ENCODE results near the gene CYP4F22. TPM values are rescaled to one million over a fixed set of nuclear protein-coding genes. Genes with fewer than 3 reads are reported as not detected.

The CYP4F22 gene
- total RNA-seq, 1 experiment from 2014 or later: 78.3 TPM

- ChIA-PET CTCF (no interaction called here), POLR2A (ENCODE audit: low non-redundant PET) (no interaction called here)
- H3K36me3 ChIP-seq (ENCODE audit: insufficient read depth, low read length, poor library complexity, severe bottlenecking): peaks cover 45% of the 10 kb centered on the region
Measured at GRCh38 chr19:15550929-15551292, 42.6 kb downstream of the CYP4F22 start.

GRCh38 chr19:15551293-15552004, 43.1 kb downstream of the CYP4F22 start:
- ChIA-PET CTCF (no interaction called here), POLR2A (ENCODE audit: low non-redundant PET) (no interaction called here)
- no peak for TF ChIP-seq EZH2 (IDR thresholded peaks at IDR 0.05; ENCODE audit: borderline replicate concordance, low read depth, low read length, poor library complexity, severe bottlenecking)
- TF ChIP-seq, protein P1, sequence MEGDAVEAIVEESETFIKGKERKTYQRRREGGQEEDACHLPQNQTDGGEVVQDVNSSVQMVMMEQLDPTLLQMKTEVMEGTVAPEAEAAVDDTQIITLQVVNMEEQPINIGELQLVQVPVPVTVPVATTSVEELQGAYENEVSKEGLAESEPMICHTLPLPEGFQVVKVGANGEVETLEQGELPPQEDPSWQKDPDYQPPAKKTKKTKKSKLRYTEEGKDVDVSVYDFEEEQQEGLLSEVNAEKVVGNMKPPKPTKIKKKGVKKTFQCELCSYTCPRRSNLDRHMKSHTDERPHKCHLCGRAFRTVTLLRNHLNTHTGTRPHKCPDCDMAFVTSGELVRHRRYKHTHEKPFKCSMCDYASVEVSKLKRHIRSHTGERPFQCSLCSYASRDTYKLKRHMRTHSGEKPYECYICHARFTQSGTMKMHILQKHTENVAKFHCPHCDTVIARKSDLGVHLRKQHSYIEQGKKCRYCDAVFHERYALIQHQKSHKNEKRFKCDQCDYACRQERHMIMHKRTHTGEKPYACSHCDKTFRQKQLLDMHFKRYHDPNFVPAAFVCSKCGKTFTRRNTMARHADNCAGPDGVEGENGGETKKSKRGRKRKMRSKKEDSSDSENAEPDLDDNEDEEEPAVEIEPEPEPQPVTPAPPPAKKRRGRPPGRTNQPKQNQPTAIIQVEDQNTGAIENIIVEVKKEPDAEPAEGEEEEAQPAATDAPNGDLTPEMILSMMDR (conservative IDR thresholded peaks at IDR 0.05; ENCODE audit: low read depth, low read length): no peak
- H3K27ac ChIP-seq (ENCODE audit: low read depth, low read length, poor library complexity, severe bottlenecking): no peak overlapping the region
- peak; percentile 27 for DNase-seq (ENCODE audit: low spot score)
- H3K27me3 ChIP-seq (replicated peaks; ENCODE audit: insufficient read depth, low read depth, low read length, poor library complexity): no peaks in the 10 kb centered on the region
- H3K4me1 ChIP-seq (ENCODE audit: insufficient read depth, low read length, poor library complexity, severe bottlenecking): peaks cover 9% of the 10 kb centered on the region
- H3K9me3 ChIP-seq (ENCODE audit: low read depth, low read length, poor library complexity, severe bottlenecking): no peaks in the 10 kb centered on the region
- no TSS peak for BruUV-seq (replicated peaks)
- intact Hi-C loops (cut with micrococcal nuclease; ENCODE audit: unreplicated experiment): no loop called here
- no peak overlapping the region for H3K4me3 ChIP-seq (ENCODE audit: low read depth, low read length, poor library complexity, severe bottlenecking)
- H3K36me3 ChIP-seq (ENCODE audit: insufficient read depth, low read length, poor library complexity, severe bottlenecking): peaks cover 44% of the 10 kb centered on the region

More at GRCh38 chr19:15550929-15551292, 42.6 kb downstream of the CYP4F22 start:
- TF ChIP-seq, protein P1 (conservative IDR thresholded peaks at IDR 0.05; ENCODE audit: low read depth, low read length): no peak
- no peak for TF ChIP-seq EZH2 (IDR thresholded peaks at IDR 0.05; ENCODE audit: borderline replicate concordance, low read depth, low read length, poor library complexity, severe bottlenecking)
- intact Hi-C loops (cut with micrococcal nuclease; ENCODE audit: unreplicated experiment): no loop called here
- no peak overlapping the region for H3K27ac ChIP-seq (ENCODE audit: low read depth, low read length, poor library complexity, severe bottlenecking)
- no TSS peak for BruUV-seq (replicated peaks)
- H3K4me1 ChIP-seq (ENCODE audit: insufficient read depth, low read length, poor library complexity, severe bottlenecking): peaks cover 9% of the 10 kb centered on the region
- no peaks in the 10 kb centered on the region for H3K9me3 ChIP-seq (ENCODE audit: low read depth, low read length, poor library complexity, severe bottlenecking)
- no peaks in the 10 kb centered on the region for H3K27me3 ChIP-seq (replicated peaks; ENCODE audit: insufficient read depth, low read depth, low read length, poor library complexity)
- no peak for DNase-seq (ENCODE audit: low spot score)
- no peak overlapping the region for H3K4me3 ChIP-seq (ENCODE audit: low read depth, low read length, poor library complexity, severe bottlenecking)

DNA sequence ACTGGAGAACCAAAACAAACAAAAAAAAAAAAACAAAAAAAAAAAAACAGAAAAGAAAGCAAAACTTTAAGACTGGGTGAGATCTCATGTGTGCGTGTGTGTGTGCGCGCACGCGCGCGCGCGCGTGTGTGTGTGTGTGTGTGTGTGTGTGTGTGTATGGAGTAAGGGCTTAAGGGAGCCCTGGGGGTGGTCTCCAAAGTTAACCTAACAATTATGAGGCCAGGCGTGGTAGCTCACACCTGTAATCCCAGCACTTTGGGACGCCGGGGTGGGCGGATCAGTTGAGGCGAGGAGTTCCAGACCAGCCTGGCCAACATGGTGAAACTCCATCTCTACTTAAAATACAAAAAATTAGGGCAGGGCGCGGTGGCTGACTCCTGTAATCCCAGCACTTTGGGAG, 46.7 kb downstream of the CYP4F22 start:
- BruUV-seq (replicated peaks): TSS peak; percentile 7

More for the DNA sequence above, 46.7 kb downstream of the CYP4F22 start:
- H3K27ac ChIP-seq (ENCODE audit: low read depth, low read length, poor library complexity, severe bottlenecking): no peak overlapping the region
- no peaks in the 10 kb centered on the region for H3K27me3 ChIP-seq (replicated peaks; ENCODE audit: insufficient read depth, low read depth, low read length, poor library complexity)
- DNase-seq (ENCODE audit: low spot score): no peak
- peak overlapping the region; percentile 30 for H3K4me3 ChIP-seq (ENCODE audit: low read depth, low read length, poor library complexity, severe bottlenecking)
- peaks cover 9% of the 10 kb centered on the region for H3K4me1 ChIP-seq (ENCODE audit: insufficient read depth, low read length, poor library complexity, severe bottlenecking)
- H3K36me3 ChIP-seq (ENCODE audit: insufficient read depth, low read length, poor library complexity, severe bottlenecking): peaks cover 13% of the 10 kb centered on the region
- TF ChIP-seq, protein P1 (conservative IDR thresholded peaks at IDR 0.05; ENCODE audit: low read depth, low read length): no peak
- TF ChIP-seq EZH2 (IDR thresholded peaks at IDR 0.05; ENCODE audit: borderline replicate concordance, low read depth, low read length, poor library complexity, severe bottlenecking): no peak
- POLR2A ChIA-PET (ENCODE audit: low non-redundant PET): interaction anchor here (0.6 to 0.7 kb wide), 2 partner anchors 9 to 944 kb away, joined by 4 to 6 read pairs; no protein-coding TSS in a partner anchor
- CTCF ChIA-PET: interaction anchor here (0.6 to 1.6 kb wide), 5 partner anchors 122 to 857 kb away, joined by 3 to 12 read pairs (median 5); no protein-coding TSS in a partner anchor
- intact Hi-C loops (cut with micrococcal nuclease; ENCODE audit: unreplicated experiment): loop anchor here (5.0 kb wide), 2 partner anchors 48 to 463 kb away; partner anchors contain the start of gene CYP4F22
- H3K9me3 ChIP-seq (ENCODE audit: low read depth, low read length, poor library complexity, severe bottlenecking): no peaks in the 10 kb centered on the region
